Effector memory CD8-positive, alpha-beta T cell (primary cell): ENCODE results near the gene SYCN.
A peak's percentile ranks its signal among the peaks of the same experiment; 100 is the strongest.

Experiments
- ATAC-seq: fragments of 150-1000 bp; cut with Tn5 transposase; replicated peaks from 2 replicates; pipeline ENCODE4 v1.10.0; 2021; ENCODE audit warnings: mild to moderate bottlenecking, moderate library complexity
- DNase-seq, 3 experiments: peaks; one replicate each; pipeline ENCODE4 v3.0.0; 2021
- H3K27ac Mint-ChIP-seq, 2 donors: one replicate each; pipeline ENCODE4 v1.8.0; 2022; ENCODE audit warnings: mild to moderate bottlenecking in 2 of 2, mixed read lengths in 2 of 2, moderate library complexity in 2 of 2
- H3K27me3 Mint-ChIP-seq, 2 donors: one replicate each; pipeline ENCODE4 v1.8.0; 2022; ENCODE audit warnings: mixed read lengths in 2 of 2
- H3K36me3 Mint-ChIP-seq: one replicate; pipeline ENCODE4 v1.8.0; 2022; ENCODE audit warnings: mild to moderate bottlenecking, moderate library complexity, mixed read lengths; ENCODE audit not compliant: insufficient read depth
- H3K4me1 Mint-ChIP-seq, 2 donors: one replicate each; pipeline ENCODE4 v1.8.0; 2022; ENCODE audit warnings: low read depth in 2 of 2, mixed read lengths in 2 of 2
- H3K4me3 Mint-ChIP-seq, 2 donors: one replicate each; pipeline ENCODE4 v1.8.0; 2022; ENCODE audit warnings: mild to moderate bottlenecking in 2 of 2, mixed read lengths in 2 of 2, moderate library complexity in 2 of 2
- H3K9me3 Mint-ChIP-seq, 2 donors: one replicate each; pipeline ENCODE4 v1.8.0; 2022; ENCODE audit warnings: mixed read lengths in 2 of 2

Gene SYCN

DNA sequence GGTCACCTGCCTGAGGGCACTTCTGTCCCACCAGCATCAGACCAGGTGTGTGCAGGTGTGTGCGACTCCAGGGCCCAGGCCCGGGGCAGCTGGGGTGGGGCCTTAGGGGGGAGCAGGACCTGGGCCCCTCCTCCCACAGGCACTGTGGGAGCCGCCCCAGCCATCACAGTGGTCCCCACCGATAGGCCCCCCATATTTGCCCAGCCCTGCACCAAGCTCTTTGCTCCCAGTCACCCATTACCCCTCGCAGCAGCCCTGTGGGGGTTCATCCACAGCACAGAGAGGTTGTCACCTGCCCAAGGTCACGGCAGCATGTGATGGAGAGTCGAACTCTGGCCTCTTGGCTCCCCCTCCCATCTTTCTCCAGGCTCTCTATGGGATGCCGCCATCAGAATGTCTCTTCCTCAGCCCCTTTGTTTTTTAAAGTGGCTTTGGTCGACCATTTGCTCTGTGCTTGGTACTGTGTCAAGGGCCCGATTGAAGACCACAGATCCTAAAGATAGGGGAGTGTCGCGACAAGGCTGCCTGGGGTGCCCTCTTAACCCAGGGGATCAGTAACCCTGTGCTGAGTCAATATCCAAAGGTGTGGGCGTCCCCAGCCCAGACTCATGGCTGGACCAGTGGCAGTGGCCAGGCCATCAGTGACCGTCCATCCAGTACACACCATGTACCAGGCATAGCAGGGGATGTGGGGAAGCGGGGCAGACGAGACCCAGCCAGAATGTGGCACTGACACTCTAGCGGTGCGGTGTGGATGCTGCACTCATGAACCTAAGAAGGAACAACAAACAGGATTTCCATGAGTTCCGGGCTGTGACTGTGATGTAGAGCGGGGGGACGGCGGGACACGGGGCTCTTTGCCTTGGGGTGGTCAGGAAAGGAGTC lies 35.6 kb downstream of the SYCN start:
- Mint-ChIP-seq H3K27me3 (no peaks in the 10 kb centered on the region), H3K9me3 (no peaks in the 10 kb centered on the region), H3K36me3 (peaks cover 6% of the 10 kb centered on the region), H3K27ac (peak overlapping the region; percentile 59 to 67), H3K4me3 (no peak overlapping the region), H3K4me1 (peaks cover 2 to 3% of the 10 kb centered on the region in 2 donors)
- ATAC-seq (no peak), DNase-seq (no peak)

DNA sequence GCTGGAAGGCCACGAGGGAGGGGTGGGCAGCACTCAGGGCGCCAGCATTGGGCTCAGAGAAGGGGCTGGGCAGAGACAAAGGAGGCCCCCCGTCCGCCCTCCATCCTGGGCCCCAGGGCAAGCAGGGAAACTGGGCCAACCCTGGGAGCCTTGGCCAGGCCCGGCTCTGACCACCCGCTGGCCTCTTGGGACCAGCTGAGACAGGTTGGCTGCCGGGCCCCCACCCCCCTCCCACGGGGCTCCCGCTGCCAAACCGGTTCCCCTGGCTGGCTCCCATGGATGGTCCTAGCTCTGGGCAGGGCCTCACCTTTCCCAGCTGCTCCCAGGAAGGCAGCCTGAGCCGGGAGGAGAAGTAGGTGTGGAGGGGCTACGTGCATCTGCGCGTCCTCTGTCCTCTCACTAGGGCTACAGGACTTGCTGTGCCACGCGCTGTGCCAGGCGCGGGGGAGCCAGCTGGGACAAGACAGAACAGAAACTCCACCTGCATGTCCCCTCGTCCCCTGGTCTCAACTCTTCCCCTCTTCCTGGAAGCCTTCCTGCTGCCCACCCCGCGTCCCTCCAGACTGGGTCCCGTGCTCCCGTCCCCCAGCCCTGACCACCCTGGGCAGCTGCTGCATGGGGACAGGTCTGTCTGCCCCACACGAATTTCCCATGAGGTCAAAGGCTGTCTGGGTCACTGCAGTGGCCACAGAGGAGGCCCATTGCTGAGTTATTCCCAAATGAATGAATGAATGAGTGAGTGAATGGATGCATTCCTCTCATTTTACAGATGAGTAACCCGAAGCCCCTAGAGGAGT lies 36.4 kb downstream of the SYCN start:
- ATAC-seq: no peak
- H3K27me3 Mint-ChIP-seq: no peaks in the 10 kb centered on the region
- H3K36me3 Mint-ChIP-seq: peaks cover 6% of the 10 kb centered on the region
- no peak for DNase-seq
- peak overlapping the region; percentile 46 to 67 for H3K27ac Mint-ChIP-seq
- H3K4me3 Mint-ChIP-seq: no peak overlapping the region
- peaks cover 5 to 6% of the 10 kb centered on the region in 2 donors for H3K4me1 Mint-ChIP-seq
- H3K9me3 Mint-ChIP-seq: no peaks in the 10 kb centered on the region

DNA sequence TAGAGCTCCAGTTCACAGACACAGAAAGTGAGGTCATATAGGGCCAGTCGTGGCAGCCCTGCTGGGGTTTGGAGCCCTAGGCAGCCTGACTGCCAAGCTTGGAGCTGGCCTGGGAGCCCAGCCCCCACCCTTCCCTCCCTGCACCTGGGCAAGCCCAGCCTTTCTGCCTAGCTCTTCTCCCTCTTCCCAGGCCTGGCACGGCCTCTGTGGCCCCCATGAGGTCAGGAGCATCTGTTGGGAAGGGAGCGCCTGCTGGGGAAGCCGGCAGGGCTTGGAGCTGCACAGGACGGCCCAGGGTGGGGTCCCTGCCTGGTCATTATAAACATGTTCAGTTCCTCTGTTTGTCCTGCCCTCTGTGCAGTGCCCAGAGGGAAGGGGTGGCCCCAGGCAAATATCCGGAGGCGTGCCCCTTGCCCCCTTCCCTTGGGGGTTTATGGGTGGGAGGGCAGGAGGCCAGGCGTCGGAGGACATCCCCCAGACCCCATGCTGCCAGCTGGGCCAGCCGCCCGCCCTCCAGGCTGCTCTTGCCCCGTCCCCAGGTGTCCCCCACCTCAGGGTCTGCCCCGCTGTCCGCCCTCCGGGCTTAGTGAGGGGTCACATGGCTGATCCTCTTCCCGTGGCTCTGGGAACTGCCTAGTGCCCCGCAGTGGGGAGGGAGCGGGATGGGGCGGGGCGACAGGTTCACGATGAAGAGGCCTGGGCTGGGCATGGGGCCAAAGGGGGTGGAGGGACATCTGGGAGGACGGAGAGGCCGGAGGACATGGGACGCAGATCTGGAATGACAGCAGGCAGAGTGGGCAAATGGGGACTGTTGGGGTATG lies 37.3 kb downstream of the SYCN start:
- Mint-ChIP-seq H3K4me1 (peaks cover 8% of the 10 kb centered on the region in 2 donors), H3K27ac (peak overlapping the region in 1 of 2 donors; percentile 46), H3K9me3 (no peaks in the 10 kb centered on the region), H3K4me3 (no peak overlapping the region), H3K36me3 (peaks cover 6% of the 10 kb centered on the region), H3K27me3 (no peaks in the 10 kb centered on the region)
- ATAC-seq (no peak), DNase-seq (no peak)

DNA sequence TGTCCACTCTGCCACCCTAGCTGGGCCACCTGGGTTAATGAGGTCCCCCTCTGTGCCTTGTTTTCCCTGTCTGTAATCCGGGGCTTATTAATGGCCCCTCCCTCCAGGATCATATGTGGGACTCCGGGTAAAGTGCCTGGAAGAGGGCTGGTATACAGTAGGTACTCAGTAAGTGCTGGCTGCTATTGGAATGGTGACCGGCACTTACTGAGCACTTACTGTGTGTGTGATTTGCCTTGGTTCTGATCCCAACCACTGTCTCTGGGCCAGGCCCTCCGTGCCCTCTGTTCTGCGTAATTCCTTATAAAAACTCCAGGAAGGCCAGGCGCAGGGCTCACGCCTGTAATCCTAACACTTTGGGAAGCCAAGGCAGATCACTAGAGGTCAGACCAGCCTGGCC lies 38.2 kb downstream of the SYCN start:
- Mint-ChIP-seq H3K9me3 (no peaks in the 10 kb centered on the region), H3K36me3 (peaks cover 6% of the 10 kb centered on the region), H3K4me1 (peaks cover 8% of the 10 kb centered on the region in 2 donors), H3K27ac (no peak overlapping the region), H3K27me3 (no peaks in the 10 kb centered on the region), H3K4me3 (no peak overlapping the region)
- DNase-seq: no peak
- ATAC-seq: no peak

DNA sequence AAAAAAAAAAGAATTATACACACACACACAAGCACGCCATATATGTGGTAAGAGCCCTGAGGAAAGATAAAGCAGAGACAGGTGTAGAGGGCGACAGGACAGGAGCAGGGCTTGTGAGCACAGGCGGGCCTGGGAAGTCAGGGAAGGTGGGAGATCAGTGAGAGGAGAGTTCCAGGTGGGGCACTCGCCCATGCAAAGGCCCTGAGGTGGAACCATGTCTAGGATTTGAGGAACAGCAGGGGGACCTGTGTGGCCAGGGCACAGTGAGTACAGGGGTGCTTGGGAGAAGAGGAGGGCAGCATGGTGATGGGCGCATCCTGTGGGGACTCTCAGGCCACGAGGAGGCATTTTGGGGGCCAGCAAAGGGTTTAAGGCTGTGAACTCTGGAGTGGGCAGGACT lies 39.8 kb downstream of the SYCN start:
- DNase-seq (no peak), ATAC-seq (no peak)
- Mint-ChIP-seq H3K36me3 (peaks cover 9% of the 10 kb centered on the region), H3K4me3 (no peak overlapping the region), H3K27me3 (no peaks in the 10 kb centered on the region), H3K4me1 (peaks cover 14 to 17% of the 10 kb centered on the region in 2 donors), H3K9me3 (no peaks in the 10 kb centered on the region), H3K27ac (no peak overlapping the region)

DNA sequence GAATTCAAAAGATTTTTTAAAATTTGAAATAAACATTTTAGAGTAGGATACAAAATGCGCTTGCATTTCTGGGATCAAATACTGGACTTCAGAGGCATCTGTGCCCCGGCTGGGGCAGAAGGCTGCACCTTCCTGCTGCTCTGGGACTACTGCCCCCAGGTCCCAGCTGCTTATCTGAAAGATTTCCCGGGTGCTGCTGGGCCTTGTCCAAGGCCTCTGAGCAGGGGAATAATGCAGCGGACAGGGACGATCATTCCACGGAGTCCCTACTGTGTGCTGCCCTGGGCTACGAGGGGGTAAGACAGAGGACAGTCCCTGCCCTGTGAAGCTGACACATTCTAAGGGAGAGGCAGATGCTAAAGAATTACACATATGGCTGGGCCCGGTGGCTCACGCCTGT lies 40.4 kb downstream of the SYCN start:
- no peak overlapping the region for H3K4me3 Mint-ChIP-seq

DNA sequence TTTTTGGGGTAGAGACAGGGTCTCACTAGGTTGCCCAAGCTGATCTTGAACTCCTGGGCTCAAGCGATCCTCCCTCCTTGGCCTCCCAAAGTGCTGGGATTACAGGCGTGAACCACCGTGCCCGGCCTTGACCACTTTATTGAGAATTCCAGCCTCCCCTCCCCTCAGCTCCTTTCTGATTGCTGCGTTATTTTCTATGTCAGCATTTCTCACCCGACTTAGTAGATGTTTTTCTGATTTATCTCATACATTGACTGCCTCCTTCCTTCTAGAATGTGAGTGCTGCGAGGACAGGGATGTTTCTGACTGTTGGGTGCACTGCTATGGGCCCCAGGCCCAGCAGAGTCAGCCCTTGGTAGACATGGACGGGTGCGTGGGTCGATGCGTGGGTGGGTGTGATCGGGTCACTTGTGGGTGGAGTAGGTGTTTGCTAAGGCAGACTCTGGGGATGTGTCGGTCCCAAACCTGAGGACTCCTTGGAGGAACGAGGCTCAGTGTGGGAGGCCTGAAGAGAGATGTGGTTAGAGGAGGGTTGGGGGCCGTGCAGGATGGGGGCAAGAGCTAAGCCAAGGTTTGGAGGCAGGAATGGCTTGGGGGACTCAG lies 41.5 kb downstream of the SYCN start:
- Mint-ChIP-seq H3K27me3 (no peaks in the 10 kb centered on the region), H3K9me3 (no peaks in the 10 kb centered on the region), H3K36me3 (peaks cover 9% of the 10 kb centered on the region), H3K27ac (peak overlapping the region; percentile 57 to 58), H3K4me1 (peaks cover 15 to 29% of the 10 kb centered on the region in 2 donors), H3K4me3 (no peak overlapping the region)
- ATAC-seq (no peak), DNase-seq (no peak)

More for the DNA sequence above, 40.4 kb downstream of the SYCN start:
- no peak overlapping the region for H3K27ac Mint-ChIP-seq
- peaks cover 7% of the 10 kb centered on the region for H3K36me3 Mint-ChIP-seq
- no peaks in the 10 kb centered on the region for H3K27me3 Mint-ChIP-seq
- H3K4me1 Mint-ChIP-seq: peaks cover 13 to 21% of the 10 kb centered on the region in 2 donors
- no peak for DNase-seq
- no peak for ATAC-seq
- no peaks in the 10 kb centered on the region for H3K9me3 Mint-ChIP-seq

DNA sequence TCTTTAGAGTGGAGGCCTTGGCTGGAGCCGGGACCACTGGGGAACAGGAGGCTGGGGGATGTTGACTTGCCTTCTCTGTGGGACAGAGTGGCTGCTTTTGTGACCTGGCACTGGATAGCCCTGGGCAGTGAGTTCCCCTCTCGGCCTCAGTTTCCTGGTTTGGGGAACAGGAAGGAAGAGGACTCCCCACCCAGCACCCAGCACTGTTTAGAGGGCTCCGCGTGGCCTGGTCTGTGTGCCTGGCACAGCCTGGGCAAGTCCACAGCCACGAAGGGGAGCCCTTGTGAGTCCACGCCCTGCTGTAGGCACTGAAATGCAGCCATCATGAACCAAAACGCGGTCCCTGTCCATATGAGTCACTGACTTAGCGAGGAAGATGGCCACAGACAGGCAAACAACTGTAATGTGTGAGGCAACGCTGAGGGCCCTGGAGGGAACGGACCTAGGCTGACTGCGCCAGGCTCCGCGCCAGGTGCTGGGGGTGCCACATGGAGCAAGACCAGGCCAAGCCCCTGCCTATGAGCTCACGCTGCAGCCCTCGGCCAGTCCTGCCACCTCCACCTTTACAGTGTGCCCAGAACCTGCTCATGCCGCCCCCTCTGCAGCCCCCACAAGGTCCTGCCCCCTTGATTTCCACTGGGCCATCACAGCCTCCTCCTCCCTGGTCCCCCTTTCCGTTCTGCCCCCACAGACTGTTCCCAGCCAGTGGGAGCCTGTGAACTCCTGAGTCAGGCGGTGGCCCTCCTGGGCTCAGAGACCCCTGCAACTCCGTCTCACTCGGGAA lies 43.0 kb downstream of the SYCN start:
- Mint-ChIP-seq H3K36me3 (peaks cover 9% of the 10 kb centered on the region), H3K9me3 (no peaks in the 10 kb centered on the region), H3K27me3 (no peaks in the 10 kb centered on the region), H3K27ac (peak overlapping the region; percentile 26 to 42), H3K4me3 (no peak overlapping the region), H3K4me1 (peaks cover 23 to 31% of the 10 kb centered on the region in 2 donors)
- ATAC-seq: no peak
- no peak for DNase-seq

DNA sequence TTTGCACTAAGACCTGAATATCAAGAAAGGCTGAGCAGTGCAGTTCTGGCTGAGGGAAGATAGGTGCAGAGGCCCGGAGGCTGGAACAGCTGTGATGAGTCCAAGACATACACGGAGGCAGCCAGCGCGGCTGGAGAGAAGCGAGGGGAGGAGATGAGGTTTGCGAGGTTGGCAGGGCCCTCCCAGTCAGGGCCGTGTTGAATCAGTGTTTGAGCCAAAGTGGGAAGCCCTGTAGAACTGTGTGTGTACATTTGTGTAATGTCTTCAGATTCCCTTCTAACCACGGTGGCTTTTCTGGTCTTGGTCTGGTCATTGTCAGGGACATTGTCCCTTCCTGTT lies 43.6 kb downstream of the SYCN start:
- peaks cover 28 to 34% of the 10 kb centered on the region in 2 donors for H3K4me1 Mint-ChIP-seq
- DNase-seq (no peak), ATAC-seq (no peak)
- no peaks in the 10 kb centered on the region for H3K27me3 Mint-ChIP-seq
- no peaks in the 10 kb centered on the region for H3K9me3 Mint-ChIP-seq
- peak overlapping the region; percentile 26 to 42 for H3K27ac Mint-ChIP-seq
- H3K4me3 Mint-ChIP-seq: no peak overlapping the region
- H3K36me3 Mint-ChIP-seq: peaks cover 9% of the 10 kb centered on the region

DNA sequence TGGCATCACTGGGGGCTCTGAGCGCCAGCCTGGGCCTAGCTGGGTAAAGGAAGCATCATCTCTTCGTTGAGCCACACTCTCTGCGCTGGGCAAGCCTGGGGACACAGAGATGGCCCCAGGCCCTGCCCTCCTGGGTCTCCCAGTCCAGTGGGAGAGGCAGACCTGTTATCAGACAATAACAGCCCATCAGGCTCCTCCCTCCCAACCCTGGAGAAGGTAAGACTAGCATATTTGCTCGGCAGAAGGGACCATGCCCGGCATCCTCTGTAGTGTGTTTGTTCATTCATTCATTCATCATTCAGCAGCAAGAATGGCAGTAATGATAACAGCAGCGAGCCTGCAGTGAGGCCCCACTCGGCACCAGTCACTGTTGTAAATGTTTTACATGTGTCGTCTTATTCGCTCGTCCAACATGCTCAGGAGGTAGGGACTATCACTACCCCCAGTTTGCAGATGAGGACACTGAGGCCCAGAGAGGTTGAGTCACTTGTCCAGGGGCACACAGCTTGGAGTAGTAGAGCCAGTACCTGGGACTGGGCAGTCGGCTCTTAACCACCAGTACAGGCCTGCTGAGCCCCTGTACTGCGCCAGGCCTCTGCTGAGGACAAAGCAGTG lies 45.3 kb downstream of the SYCN start:
- H3K36me3 Mint-ChIP-seq: peaks cover 6% of the 10 kb centered on the region
- no peaks in the 10 kb centered on the region for H3K9me3 Mint-ChIP-seq
- H3K4me1 Mint-ChIP-seq: peaks cover 34 to 41% of the 10 kb centered on the region in 2 donors

DNA sequence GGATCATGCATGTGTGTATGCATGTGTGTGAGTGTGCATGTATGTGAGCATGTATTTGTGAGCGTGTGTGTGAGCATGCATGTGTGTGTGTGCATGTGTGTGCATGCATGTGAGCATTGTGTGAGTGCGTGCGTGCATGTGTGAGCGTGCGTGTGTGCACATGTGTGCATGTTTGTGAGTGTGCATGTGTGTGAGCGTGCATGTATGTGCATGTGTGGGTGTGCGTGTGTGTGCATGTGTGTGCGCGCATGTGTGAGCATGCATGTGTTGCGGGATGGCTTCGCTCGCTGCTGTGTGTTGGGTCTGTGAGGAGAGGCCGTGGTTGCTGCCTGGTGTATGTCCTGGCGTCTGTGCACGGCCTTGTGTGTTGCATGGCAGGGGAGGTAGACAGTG lies 46.1 kb downstream of the SYCN start:
- peak overlapping the region in 1 of 2 donors; percentile 68 for H3K27ac Mint-ChIP-seq
- no peak for DNase-seq

More for the DNA sequence above, 45.3 kb downstream of the SYCN start:
- Mint-ChIP-seq H3K27ac (peak overlapping the region in 1 of 2 donors; percentile 42), H3K4me3 (no peak overlapping the region), H3K27me3 (no peaks in the 10 kb centered on the region)
- ATAC-seq (no peak), DNase-seq (no peak)

More for the DNA sequence above, 46.1 kb downstream of the SYCN start:
- ATAC-seq: no peak
- H3K4me1 Mint-ChIP-seq: peaks cover 34 to 41% of the 10 kb centered on the region in 2 donors
- peaks cover 6% of the 10 kb centered on the region for H3K36me3 Mint-ChIP-seq
- H3K9me3 Mint-ChIP-seq: no peaks in the 10 kb centered on the region
- no peak overlapping the region for H3K4me3 Mint-ChIP-seq
- no peaks in the 10 kb centered on the region for H3K27me3 Mint-ChIP-seq
